BLaER1 treated with 17β-estradiol and CSF1 and Interleukin-3, amounts not matched to agents 10 nM and 100 nM (cell line): ENCODE measurements around the gene CD247.
A peak's percentile ranks its signal among the peaks of the same experiment; 100 is the strongest.
"Not testable (repeated sequence)": the region's sequence is repeated elsewhere in the genome, so short reads cannot be mapped to it uniquely, and the experiment has no call there.

Source experiments
- H3K27ac ChIP-seq, 11 experiments: shearing (Covaris generic); formaldehyde crosslinking; 2 replicates each; pipeline ENCODE4 v1.8.1; 2022
- H3K27me3 ChIP-seq, 11 experiments: shearing (Covaris generic); formaldehyde crosslinking; 2 replicates each; pipeline ENCODE4 v1.8.1; 2022
- H3K36me3 ChIP-seq, 11 experiments: shearing (Covaris generic); formaldehyde crosslinking; 2 replicates each; pipeline ENCODE4 v1.8.1; 2022
- H3K4me1 ChIP-seq, 10 experiments: shearing (Covaris generic); formaldehyde crosslinking; 2 replicates each; pipeline ENCODE4 v1.8.1; 2022
- H3K4me2 ChIP-seq, 11 experiments: shearing (Covaris generic); formaldehyde crosslinking; 2 replicates each; pipeline ENCODE4 v1.8.1; 2022
- H3K4me3 ChIP-seq, 10 experiments: shearing (Covaris generic); formaldehyde crosslinking; 2 replicates each; pipeline ENCODE4 v1.8.1; 2022
- H3K9ac ChIP-seq, 11 experiments: shearing (Covaris generic); formaldehyde crosslinking; 2 replicates each; pipeline ENCODE4 v1.8.1; 2022
- H3K9me3 ChIP-seq, 11 experiments: shearing (Covaris generic); formaldehyde crosslinking; replicated peaks in 1 of 11; 2 replicates each; pipeline ENCODE4 v1.8.1; 2022
- H4K20me1 ChIP-seq, 11 experiments: shearing (Covaris generic); formaldehyde crosslinking; 2 replicates each; pipeline ENCODE4 v1.8.1; 2022
- Cebpa-rat ChIP-seq, 11 experiments: shearing (Covaris generic); IDR thresholded peaks; 2 replicates each; pipeline ENCODE4 v1.8.1; 2022

CD247 gene

GRCh38 chr1:167555971-167556714, 37.8 kb upstream of the CD247 start:
- TF ChIP-seq Cebpa-rat (IDR thresholded peaks at IDR 0.05), result no peak
- peak overlapping the region in 5 of 11 experiments; percentile 11 to 97 (median 22); a peak in 7 of 22 replicates for H3K4me2 ChIP-seq
- H3K9me3 ChIP-seq, result no peaks in the 10 kb centered on the region
- H3K27ac ChIP-seq, result no peak overlapping the region
- no peaks in the 10 kb centered on the region for H3K27me3 ChIP-seq
- H4K20me1 ChIP-seq, result peaks cover 0 to 20% (median 13%) of the 10 kb centered on the region in 11 experiments; a peak in 9 of 22 replicates
- H3K4me3 ChIP-seq, result no peak overlapping the region
- H3K9ac ChIP-seq, result no peak overlapping the region
- peaks cover 20 to 41% (median 30%) of the 10 kb centered on the region in 10 experiments; a peak in 19 of 20 replicates for H3K4me1 ChIP-seq
- H3K36me3 ChIP-seq, result peaks cover 0 to 15% (median 0%) of the 10 kb centered on the region in 11 experiments; a peak in 4 of 22 replicates

GRCh38 chr1:167555072-167555471, 36.7 kb upstream of the CD247 start:
- H3K36me3 ChIP-seq, result peaks cover 0 to 15% (median 0%) of the 10 kb centered on the region in 11 experiments; a peak in 5 of 22 replicates
- peaks cover 0 to 29% (median 13%) of the 10 kb centered on the region in 11 experiments; a peak in 9 of 22 replicates for H4K20me1 ChIP-seq
- H3K27me3 ChIP-seq, H3K9ac ChIP-seq, H3K4me3 ChIP-seq, H3K27ac ChIP-seq, H3K9me3 ChIP-seq: not testable (repeated sequence)
- H3K4me2 ChIP-seq, result peak overlapping the region in 4 of 11 experiments; percentile 96 to 99 (median 96); a peak in 4 of 22 replicates
- H3K4me1 ChIP-seq, result peaks cover 20 to 52% (median 35%) of the 10 kb centered on the region in 10 experiments; a peak in 19 of 20 replicates

- Histone ChIP-seq H3K27me3 (no peaks in the 10 kb centered on the region), H3K9ac (peak overlapping the region; percentile 13 to 90 (median 81); a peak in 19 of 22 replicates), H3K27ac (peak overlapping the region in 6 of 11 experiments; percentile 18 to 94 (median 66); a peak in 10 of 22 replicates), H3K4me2 (peak overlapping the region; percentile 89 to 99 (median 97)), H3K9me3 (no peaks in the 10 kb centered on the region), H4K20me1 (peaks cover 0 to 33% (median 13%) of the 10 kb centered on the region in 11 experiments; a peak in 9 of 22 replicates), H3K36me3 (peaks cover 0 to 22% (median 0%) of the 10 kb centered on the region in 11 experiments; a peak in 5 of 22 replicates), H3K4me3 (peak overlapping the region; percentile 70 to 96 (median 84)), H3K4me1 (peaks cover 20 to 60% (median 42%) of the 10 kb centered on the region in 10 experiments; a peak in 19 of 20 replicates)
- no peak for TF ChIP-seq Cebpa-rat (IDR thresholded peaks at IDR 0.05)
Measured at GRCh38 chr1:167554028-167554779, 35.9 kb upstream of the CD247 start.

- H4K20me1 ChIP-seq, result peaks cover 0 to 33% (median 13%) of the 10 kb centered on the region in 11 experiments; a peak in 9 of 22 replicates
- peak within 1 kb of the TSS; percentile 69 to 90 (median 84) for H3K9ac ChIP-seq
- H3K9me3 ChIP-seq, result no peaks in the 10 kb centered on the region
- peak within 1 kb of the TSS; percentile 89 to 99 (median 98) for H3K4me2 ChIP-seq
- no peaks in the 10 kb centered on the region for H3K27me3 ChIP-seq
- H3K4me3 ChIP-seq, result peak within 1 kb of the TSS; percentile 70 to 96 (median 84)
- H3K36me3 ChIP-seq, result peaks cover 0 to 22% (median 0%) of the 10 kb centered on the region in 11 experiments; a peak in 5 of 22 replicates
- H3K27ac ChIP-seq, result peak within 1 kb of the TSS; percentile 49 to 94 (median 71)
- H3K4me1 ChIP-seq, result peaks cover 20 to 61% (median 45%) of the 10 kb centered on the region in 10 experiments; a peak in 19 of 20 replicates
- no peak for TF ChIP-seq Cebpa-rat (IDR thresholded peaks at IDR 0.05)
Measured at GRCh38 chr1:167553136-167554027, 35.1 kb upstream of the CD247 start, which contains the start of gene CREG1. Gene CREG1, minus strand, starts transcription at chr1:167553762.

DNA sequence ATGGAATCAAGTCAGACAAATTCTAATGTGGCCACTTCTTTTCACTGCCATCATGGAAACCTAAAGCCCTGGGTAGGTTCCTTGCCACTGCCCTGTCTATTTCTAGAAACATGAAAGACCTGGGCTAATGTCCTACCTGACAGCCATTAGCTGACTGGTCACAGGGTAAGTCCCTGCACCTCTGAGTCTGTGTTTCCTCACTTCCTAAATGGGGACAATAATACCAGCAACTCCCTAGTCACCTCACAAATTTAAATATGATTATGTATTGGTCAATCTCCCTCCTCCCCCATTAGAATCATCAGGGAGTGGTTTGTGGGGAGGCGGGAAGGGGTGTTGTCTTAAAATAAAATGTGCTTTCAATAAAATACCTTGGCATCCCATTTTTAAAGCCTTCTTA, 33.0 kb upstream of the CD247 start:
- no peaks in the 10 kb centered on the region for H3K9me3 ChIP-seq
- H3K4me3 ChIP-seq, result peak overlapping the region in 5 of 10 experiments; percentile 85 to 96 (median 93); a peak in 9 of 20 replicates
- peaks cover 15 to 40% (median 18%) of the 10 kb centered on the region in 11 experiments for H3K36me3 ChIP-seq
- peak overlapping the region in 5 of 11 experiments; percentile 19 to 90 (median 88); a peak in 9 of 22 replicates for H3K9ac ChIP-seq
- peak overlapping the region in 5 of 11 experiments; percentile 81 to 96 (median 94); a peak in 9 of 22 replicates for H3K27ac ChIP-seq
- TF ChIP-seq Cebpa-rat (IDR thresholded peaks at IDR 0.05), result no peak
- peak overlapping the region; percentile 89 to 99 (median 98); a peak in 17 of 22 replicates for H3K4me2 ChIP-seq
- peaks cover 0 to 33% (median 13%) of the 10 kb centered on the region in 11 experiments; a peak in 9 of 22 replicates for H4K20me1 ChIP-seq
- peaks cover 20 to 80% (median 56%) of the 10 kb centered on the region in 10 experiments; a peak in 19 of 20 replicates for H3K4me1 ChIP-seq
- no peaks in the 10 kb centered on the region for H3K27me3 ChIP-seq

DNA sequence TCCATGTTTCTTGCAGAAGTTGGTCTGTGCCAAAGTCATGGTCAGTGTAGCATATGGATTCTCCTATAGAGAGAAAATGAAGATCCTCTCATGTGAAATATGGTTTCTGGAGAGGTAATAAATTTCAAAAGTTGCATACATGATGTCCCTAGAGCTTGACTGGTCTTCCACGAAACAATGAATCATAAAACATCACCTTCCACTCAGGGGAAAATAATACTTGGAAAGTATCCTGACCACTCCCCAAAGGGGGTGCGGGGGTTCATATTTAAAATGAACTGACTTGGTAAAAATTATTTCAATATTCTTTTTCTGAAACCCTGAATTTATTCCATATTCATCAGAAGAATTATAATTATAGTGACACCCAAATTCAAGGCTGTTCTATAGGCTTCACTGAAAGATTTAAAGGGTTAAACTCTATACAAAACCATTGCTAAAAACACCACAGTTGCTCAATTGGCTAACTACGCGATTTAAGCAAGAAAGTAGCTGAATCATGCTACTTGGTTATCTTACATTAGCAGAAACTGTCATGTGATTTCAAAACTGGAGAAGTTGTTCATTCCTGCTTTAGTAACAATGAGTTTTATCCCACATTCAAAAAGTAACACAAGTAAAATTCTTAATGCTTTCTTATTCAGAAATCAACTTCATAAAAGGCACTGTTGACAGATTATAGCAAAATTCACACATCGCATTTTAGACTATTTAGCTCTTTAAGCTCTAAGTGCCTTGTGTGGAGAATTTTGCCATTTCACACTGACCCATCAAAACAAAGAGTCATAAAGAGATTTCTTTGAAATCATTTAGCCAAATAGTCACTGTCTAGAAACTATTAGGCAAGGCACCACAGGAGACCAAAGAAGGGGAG, 30.0 kb upstream of the CD247 start:
- H3K9ac ChIP-seq, result peak overlapping the region in 6 of 11 experiments; percentile 49 to 90 (median 84); a peak in 13 of 22 replicates
- no peaks in the 10 kb centered on the region for H3K27me3 ChIP-seq
- peak overlapping the region; percentile 11 to 96 (median 76); a peak in 17 of 22 replicates for H3K27ac ChIP-seq
- H3K36me3 ChIP-seq, result peaks cover 32 to 70% (median 48%) of the 10 kb centered on the region in 11 experiments
- TF ChIP-seq Cebpa-rat (IDR thresholded peaks at IDR 0.05), result peak in 2 of 11 experiments; percentile 22 to 61; a peak in 5 of 22 replicates
- peak overlapping the region in 8 of 11 experiments; percentile 18 to 99 (median 96); a peak in 15 of 22 replicates for H3K4me2 ChIP-seq
- peaks cover 0 to 33% (median 13%) of the 10 kb centered on the region in 11 experiments; a peak in 9 of 22 replicates for H4K20me1 ChIP-seq
- H3K4me3 ChIP-seq, result peak overlapping the region in 4 of 10 experiments; percentile 85 to 96 (median 94); a peak in 8 of 20 replicates
- no peaks in the 10 kb centered on the region for H3K9me3 ChIP-seq
- H3K4me1 ChIP-seq, result peaks cover 21 to 88% (median 63%) of the 10 kb centered on the region in 10 experiments

DNA sequence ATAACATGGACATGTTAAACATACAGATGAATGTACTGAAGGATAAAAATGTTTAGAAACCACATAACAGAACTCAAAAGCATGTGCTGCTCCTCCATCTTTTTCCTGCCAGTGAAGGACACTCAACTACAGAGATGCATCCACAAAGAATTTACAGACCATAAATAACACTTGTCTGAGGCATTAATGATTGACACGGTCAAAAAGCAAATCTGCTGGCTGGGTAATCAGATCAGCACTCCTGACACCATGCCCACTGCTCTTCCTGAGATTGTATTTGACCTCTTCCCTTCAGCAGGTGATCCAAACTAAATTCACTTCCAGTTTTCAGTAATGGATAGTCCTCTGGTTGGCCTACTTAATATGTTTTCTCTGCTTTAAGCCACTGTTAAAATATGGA, 28.6 kb upstream of the CD247 start:
- no peaks in the 10 kb centered on the region for H3K9me3 ChIP-seq
- H3K4me3 ChIP-seq, result no peak overlapping the region
- peak overlapping the region in 1 of 11 experiments; percentile 21; a peak in 1 of 22 replicates for H3K9ac ChIP-seq
- H3K27me3 ChIP-seq, result no peaks in the 10 kb centered on the region
- peak overlapping the region in 3 of 11 experiments; percentile 96 to 99 (median 99); a peak in 6 of 22 replicates for H3K4me2 ChIP-seq
- peaks cover 0 to 29% (median 5%) of the 10 kb centered on the region in 11 experiments; a peak in 10 of 22 replicates for H4K20me1 ChIP-seq
- peaks cover 9 to 99% (median 58%) of the 10 kb centered on the region in 10 experiments for H3K4me1 ChIP-seq
- H3K36me3 ChIP-seq, result peaks cover 32 to 78% (median 61%) of the 10 kb centered on the region in 11 experiments
- no peak for TF ChIP-seq Cebpa-rat (IDR thresholded peaks at IDR 0.05)
- peak overlapping the region in 3 of 11 experiments; percentile 81 to 94 (median 91); a peak in 6 of 22 replicates for H3K27ac ChIP-seq
